Peyer's patch (tissue), 4 donors: Measurements from ENCODE around the gene AGBL5.

Source experiments
- POLR2A ChIP-seq, 2 donors: fragments of 450-650 bp; IDR thresholded peaks; one replicate each; pipeline ENCODE4 v1.5.1; 2017; ENCODE audit warnings: antibody characterized with exemption in 2 of 2, mild to moderate bottlenecking in 2 of 2, moderate library complexity in 2 of 2
- TF ChIP-seq, protein P1 (sequence below), 6 experiments: fragments of 450-650 bp in 4 of 6; fragments of 200-600 bp in 2 of 6; sonication (generic) in 1 of 6; IDR thresholded peaks; one replicate each; pipeline ENCODE4 v1.5.1; 2017 to 2019; ENCODE audit warnings: antibody characterized with exemption in 6 of 6, mild to moderate bottlenecking in 3 of 6, moderate library complexity in 1 of 6

DNA sequence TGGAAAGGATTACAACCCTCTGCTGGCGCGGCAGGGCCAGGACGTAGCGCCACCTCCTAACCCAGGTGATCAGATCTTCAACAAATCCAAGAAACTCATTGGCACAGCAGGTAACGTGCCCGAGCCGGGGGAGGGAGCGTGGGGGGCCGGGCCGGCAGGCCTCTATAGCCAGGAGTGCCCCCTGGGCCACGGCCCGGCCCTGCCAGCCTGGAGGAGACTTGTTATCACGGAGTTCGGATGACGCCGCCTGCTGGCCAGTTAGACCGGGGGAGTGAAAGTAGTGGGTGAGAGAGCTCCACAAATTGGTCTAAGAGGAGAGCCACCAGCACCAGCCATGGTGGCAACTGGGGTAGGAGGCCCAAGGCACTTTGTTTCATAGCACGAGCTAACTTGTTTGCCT is 27.3 kb upstream of the AGBL5 start:
- TF ChIP-seq, protein P1, sequence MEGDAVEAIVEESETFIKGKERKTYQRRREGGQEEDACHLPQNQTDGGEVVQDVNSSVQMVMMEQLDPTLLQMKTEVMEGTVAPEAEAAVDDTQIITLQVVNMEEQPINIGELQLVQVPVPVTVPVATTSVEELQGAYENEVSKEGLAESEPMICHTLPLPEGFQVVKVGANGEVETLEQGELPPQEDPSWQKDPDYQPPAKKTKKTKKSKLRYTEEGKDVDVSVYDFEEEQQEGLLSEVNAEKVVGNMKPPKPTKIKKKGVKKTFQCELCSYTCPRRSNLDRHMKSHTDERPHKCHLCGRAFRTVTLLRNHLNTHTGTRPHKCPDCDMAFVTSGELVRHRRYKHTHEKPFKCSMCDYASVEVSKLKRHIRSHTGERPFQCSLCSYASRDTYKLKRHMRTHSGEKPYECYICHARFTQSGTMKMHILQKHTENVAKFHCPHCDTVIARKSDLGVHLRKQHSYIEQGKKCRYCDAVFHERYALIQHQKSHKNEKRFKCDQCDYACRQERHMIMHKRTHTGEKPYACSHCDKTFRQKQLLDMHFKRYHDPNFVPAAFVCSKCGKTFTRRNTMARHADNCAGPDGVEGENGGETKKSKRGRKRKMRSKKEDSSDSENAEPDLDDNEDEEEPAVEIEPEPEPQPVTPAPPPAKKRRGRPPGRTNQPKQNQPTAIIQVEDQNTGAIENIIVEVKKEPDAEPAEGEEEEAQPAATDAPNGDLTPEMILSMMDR (IDR thresholded peaks at IDR 0.05): no peak
- TF ChIP-seq POLR2A (IDR thresholded peaks at IDR 0.05): no peak
